ENCODE measurements around the gene LSM7.

Gene LSM7

GRCh38 chr19:2320939-2321338 lies 7.4 kb downstream of the LSM7 start:
- no CpG with 5 or more reads among the region's 12 CpGs for WGBS (ENCODE audit: insufficient coverage, insufficient read length)
- no peaks in the 10 kb centered on the region for H3K9me3 ChIP-seq (ENCODE audit: control insufficient read depth, insufficient read depth, low read length)
- H3K36me3 ChIP-seq (ENCODE audit: control insufficient read depth, insufficient read depth, low read length) = peaks cover 17% of the 10 kb centered on the region; the same call in 1 of the 2 replicates
- H3K27ac ChIP-seq (ENCODE audit: low read length) = no peak overlapping the region
- H3K27me3 ChIP-seq (ENCODE audit: control insufficient read depth, insufficient read depth, low read length) = no peaks in the 10 kb centered on the region
- no peak for DNase-seq (ENCODE audit: low read depth, low spot score)
- H3K4me1 ChIP-seq (ENCODE audit: control insufficient read depth, insufficient read depth, low read length) = no peaks in the 10 kb centered on the region
- H3K4me3 ChIP-seq (ENCODE audit: low read length) = no peak overlapping the region

GRCh38 chr19:2320049-2320448 lies 8.3 kb downstream of the LSM7 start:
- no peaks in the 10 kb centered on the region for H3K27me3 ChIP-seq (ENCODE audit: control insufficient read depth, insufficient read depth, low read length)
- WGBS (ENCODE audit: insufficient coverage, insufficient read length) = no CpG with 5 or more reads among the region's 12 CpGs
- H3K36me3 ChIP-seq (ENCODE audit: control insufficient read depth, insufficient read depth, low read length) = peaks cover 10% of the 10 kb centered on the region; the same call in 1 of the 2 replicates
- no peak for DNase-seq (ENCODE audit: low read depth, low spot score)
- no peaks in the 10 kb centered on the region for H3K9me3 ChIP-seq (ENCODE audit: control insufficient read depth, insufficient read depth, low read length)
- no peaks in the 10 kb centered on the region for H3K4me1 ChIP-seq (ENCODE audit: control insufficient read depth, insufficient read depth, low read length)
- H3K4me3 ChIP-seq (ENCODE audit: low read length) = no peak overlapping the region
- H3K27ac ChIP-seq (ENCODE audit: low read length) = no peak overlapping the region

- H3K9me3 ChIP-seq (ENCODE audit: control insufficient read depth, insufficient read depth, low read length) = no peaks in the 10 kb centered on the region
- H3K4me3 ChIP-seq (ENCODE audit: low read length) = no peak overlapping the region
- DNase-seq (ENCODE audit: low read depth, low spot score) = no peak
- no peaks in the 10 kb centered on the region for H3K4me1 ChIP-seq (ENCODE audit: control insufficient read depth, insufficient read depth, low read length)
- no peaks in the 10 kb centered on the region for H3K27me3 ChIP-seq (ENCODE audit: control insufficient read depth, insufficient read depth, low read length)
- no peak overlapping the region for H3K27ac ChIP-seq (ENCODE audit: low read length)
- no CpG with 5 or more reads among the region's 20 CpGs for WGBS (ENCODE audit: insufficient coverage, insufficient read length)
- H3K36me3 ChIP-seq (ENCODE audit: control insufficient read depth, insufficient read depth, low read length) = peaks cover 7% of the 10 kb centered on the region; the same call in 1 of the 2 replicates
Measured at GRCh38 chr19:2319551-2319950, 8.8 kb downstream of the LSM7 start.

GRCh38 chr19:2318923-2319322 lies 9.5 kb downstream of the LSM7 start:
- no peak overlapping the region for H3K27ac ChIP-seq (ENCODE audit: low read length)
- H3K4me3 ChIP-seq (ENCODE audit: low read length) = no peak overlapping the region
- no peaks in the 10 kb centered on the region for H3K27me3 ChIP-seq (ENCODE audit: control insufficient read depth, insufficient read depth, low read length)
- WGBS (ENCODE audit: insufficient coverage, insufficient read length) = no CpG with 5 or more reads among the region's 6 CpGs
- no peaks in the 10 kb centered on the region for H3K4me1 ChIP-seq (ENCODE audit: control insufficient read depth, insufficient read depth, low read length)
- no peaks in the 10 kb centered on the region for H3K9me3 ChIP-seq (ENCODE audit: control insufficient read depth, insufficient read depth, low read length)
- H3K36me3 ChIP-seq (ENCODE audit: control insufficient read depth, insufficient read depth, low read length) = 0 out of 2 replicates have a peak, but pooled peaks cover under 1% of the 10 kb centered on the region
- no peak for DNase-seq (ENCODE audit: low read depth, low spot score)

DNA sequence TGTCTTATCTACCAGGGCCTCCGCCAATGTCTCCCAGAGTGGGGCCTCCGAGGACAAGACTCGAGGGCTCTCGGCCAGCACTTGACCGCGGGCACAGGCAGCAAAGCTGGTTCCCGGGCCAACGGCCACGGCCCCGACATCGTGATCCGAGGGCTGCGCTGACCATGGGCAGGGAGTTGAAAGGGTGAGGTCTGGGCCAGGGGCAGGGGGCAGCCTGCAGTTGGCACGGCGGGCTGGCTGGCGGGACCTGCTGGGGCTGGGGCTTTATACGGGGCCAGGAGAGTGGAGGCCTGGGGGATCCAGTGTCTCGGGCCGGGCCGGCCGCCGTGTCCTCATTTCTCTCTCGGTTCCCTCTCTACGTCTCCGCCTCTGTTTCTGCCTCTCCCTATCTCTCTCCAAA lies 10.6 kb downstream of the LSM7 start:
- no peaks in the 10 kb centered on the region for H3K9me3 ChIP-seq (ENCODE audit: control insufficient read depth, insufficient read depth, low read length)
- no peak overlapping the region for H3K27ac ChIP-seq (ENCODE audit: low read length)
- H3K4me1 ChIP-seq (ENCODE audit: control insufficient read depth, insufficient read depth, low read length) = no peaks in the 10 kb centered on the region
- no CpG with 5 or more reads among the region's 25 CpGs for WGBS (ENCODE audit: insufficient coverage, insufficient read length)
- H3K4me3 ChIP-seq (ENCODE audit: low read length) = no peak overlapping the region
- H3K27me3 ChIP-seq (ENCODE audit: control insufficient read depth, insufficient read depth, low read length) = no peaks in the 10 kb centered on the region
- no peak for DNase-seq (ENCODE audit: low read depth, low spot score)
- H3K36me3 ChIP-seq (ENCODE audit: control insufficient read depth, insufficient read depth, low read length) = no peaks in the 10 kb centered on the region

DNA sequence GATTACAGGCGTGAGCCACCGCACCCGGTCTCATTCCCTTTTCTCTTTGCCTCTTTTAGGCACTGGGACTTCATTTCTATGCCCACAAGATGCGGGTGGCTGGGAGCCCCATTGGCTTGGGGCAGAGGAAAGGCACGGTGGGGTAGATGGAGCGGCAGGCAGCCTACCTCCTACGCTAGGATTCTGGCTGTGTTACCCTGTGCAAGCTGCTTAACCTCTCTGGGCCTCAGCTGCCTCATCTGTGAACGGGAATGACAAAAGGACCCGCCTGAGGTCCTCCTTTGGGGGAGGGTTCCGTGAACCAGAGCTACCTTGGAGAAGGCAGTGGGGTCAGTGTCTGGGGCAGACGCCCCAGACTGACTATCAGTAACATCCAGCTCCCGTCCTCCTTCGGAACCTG lies 11.1 kb downstream of the LSM7 start:
- no peak for DNase-seq (ENCODE audit: low read depth, low spot score)
- Histone ChIP-seq H3K4me3 (ENCODE audit: low read length) (no peak overlapping the region), H3K27me3 (ENCODE audit: control insufficient read depth, insufficient read depth, low read length) (no peaks in the 10 kb centered on the region), H3K27ac (ENCODE audit: low read length) (no peak overlapping the region), H3K9me3 (ENCODE audit: control insufficient read depth, insufficient read depth, low read length) (no peaks in the 10 kb centered on the region), H3K36me3 (ENCODE audit: control insufficient read depth, insufficient read depth, low read length) (no peaks in the 10 kb centered on the region), H3K4me1 (ENCODE audit: control insufficient read depth, insufficient read depth, low read length) (no peaks in the 10 kb centered on the region)
- WGBS (ENCODE audit: insufficient coverage, insufficient read length) = no CpG with 5 or more reads among the region's 13 CpGs

DNA sequence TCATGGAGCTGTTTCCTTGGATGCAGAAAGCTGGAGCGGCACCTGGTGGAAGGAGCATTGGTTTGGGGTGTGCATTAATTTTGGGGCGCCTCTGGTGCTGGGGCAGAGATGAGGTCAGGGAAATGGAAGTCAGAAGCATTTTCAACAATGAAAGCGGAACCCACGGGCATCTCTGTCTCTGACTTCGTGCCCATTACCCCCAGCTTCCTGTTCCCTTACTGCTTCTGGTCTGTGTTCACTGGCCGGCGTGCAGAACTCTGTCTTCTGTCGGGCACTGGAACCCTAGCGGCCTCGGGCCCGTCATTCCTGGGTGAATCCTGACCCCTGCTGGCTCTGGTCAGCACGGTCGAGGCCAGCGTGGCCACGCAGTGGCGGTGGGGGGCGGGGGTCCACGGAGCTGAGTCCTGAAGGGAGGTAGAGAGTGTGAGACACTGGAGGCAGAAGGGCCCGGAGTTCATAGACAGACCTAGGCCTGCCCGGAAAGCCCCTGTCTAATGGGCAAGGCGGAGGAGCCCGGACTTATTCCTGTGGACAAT lies 12.5 kb downstream of the LSM7 start:
- Histone ChIP-seq H3K9me3 (ENCODE audit: control insufficient read depth, insufficient read depth, low read length) (no peaks in the 10 kb centered on the region), H3K36me3 (ENCODE audit: control insufficient read depth, insufficient read depth, low read length) (no peaks in the 10 kb centered on the region), H3K27ac (ENCODE audit: low read length) (no peak overlapping the region), H3K4me1 (ENCODE audit: control insufficient read depth, insufficient read depth, low read length) (no peaks in the 10 kb centered on the region), H3K4me3 (ENCODE audit: low read length) (no peak overlapping the region), H3K27me3 (ENCODE audit: control insufficient read depth, insufficient read depth, low read length) (no peaks in the 10 kb centered on the region)
- no peak for DNase-seq (ENCODE audit: low read depth, low spot score)
- WGBS (ENCODE audit: insufficient coverage, insufficient read length) = no CpG with 5 or more reads among the region's 22 CpGs

DNA sequence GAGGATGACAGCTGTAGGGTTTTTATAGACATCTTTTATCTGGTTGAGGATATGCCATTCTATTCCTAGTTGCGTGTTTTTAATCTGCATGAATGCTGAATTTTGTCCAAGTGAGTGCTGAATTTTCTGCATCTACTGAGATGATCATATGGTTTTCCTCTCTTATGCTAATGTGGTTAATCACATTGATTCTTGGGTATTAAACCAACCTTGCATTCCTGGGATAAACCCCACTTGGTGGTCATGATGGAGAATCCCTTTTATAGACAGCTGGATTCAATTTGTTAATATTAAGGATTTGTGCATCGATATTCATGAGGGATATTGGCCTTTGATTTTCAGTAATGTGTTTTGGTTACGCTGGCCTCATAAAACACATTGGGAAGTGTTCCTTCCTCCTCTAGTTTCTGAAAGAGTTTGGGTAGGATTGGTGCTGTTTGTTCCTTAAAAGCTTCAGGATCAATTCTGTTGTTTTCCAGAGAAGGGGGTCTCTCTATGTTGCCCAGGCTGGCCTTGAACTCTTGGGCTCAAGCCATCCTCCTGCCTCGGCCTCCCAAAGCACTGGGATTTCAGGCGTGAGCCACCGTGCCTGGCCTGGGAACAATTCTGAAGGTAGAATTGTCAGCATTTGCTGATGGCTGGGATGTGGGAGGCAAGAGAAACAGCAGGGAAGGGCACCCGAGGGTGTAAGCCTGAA lies 13.1 kb downstream of the LSM7 start:
- no peak for DNase-seq (ENCODE audit: low read depth, low spot score)
- Histone ChIP-seq H3K4me3 (ENCODE audit: low read length) (no peak overlapping the region), H3K27ac (ENCODE audit: low read length) (no peak overlapping the region), H3K27me3 (ENCODE audit: control insufficient read depth, insufficient read depth, low read length) (no peaks in the 10 kb centered on the region), H3K4me1 (ENCODE audit: control insufficient read depth, insufficient read depth, low read length) (no peaks in the 10 kb centered on the region), H3K36me3 (ENCODE audit: control insufficient read depth, insufficient read depth, low read length) (no peaks in the 10 kb centered on the region), H3K9me3 (ENCODE audit: control insufficient read depth, insufficient read depth, low read length) (no peaks in the 10 kb centered on the region)
- WGBS (ENCODE audit: insufficient coverage, insufficient read length) = no CpG with 5 or more reads among the region's 7 CpGs

GRCh38 chr19:2312820-2313501 lies 15.4 kb downstream of the LSM7 start:
- no peak overlapping the region for H3K27ac ChIP-seq (ENCODE audit: low read length)
- H3K36me3 ChIP-seq (ENCODE audit: control insufficient read depth, insufficient read depth, low read length) = no peaks in the 10 kb centered on the region; the same call in 1 of the 2 replicates
- no peak for DNase-seq (ENCODE audit: low read depth, low spot score)
- WGBS (ENCODE audit: insufficient coverage, insufficient read length) = no CpG with 5 or more reads among the region's 28 CpGs
- no peak overlapping the region for H3K4me3 ChIP-seq (ENCODE audit: low read length)
- no peaks in the 10 kb centered on the region for H3K9me3 ChIP-seq (ENCODE audit: control insufficient read depth, insufficient read depth, low read length)
- peaks cover 3% of the 10 kb centered on the region for H3K27me3 ChIP-seq (ENCODE audit: control insufficient read depth, insufficient read depth, low read length)
- H3K4me1 ChIP-seq (ENCODE audit: control insufficient read depth, insufficient read depth, low read length) = peaks cover 2% of the 10 kb centered on the region

DNA sequence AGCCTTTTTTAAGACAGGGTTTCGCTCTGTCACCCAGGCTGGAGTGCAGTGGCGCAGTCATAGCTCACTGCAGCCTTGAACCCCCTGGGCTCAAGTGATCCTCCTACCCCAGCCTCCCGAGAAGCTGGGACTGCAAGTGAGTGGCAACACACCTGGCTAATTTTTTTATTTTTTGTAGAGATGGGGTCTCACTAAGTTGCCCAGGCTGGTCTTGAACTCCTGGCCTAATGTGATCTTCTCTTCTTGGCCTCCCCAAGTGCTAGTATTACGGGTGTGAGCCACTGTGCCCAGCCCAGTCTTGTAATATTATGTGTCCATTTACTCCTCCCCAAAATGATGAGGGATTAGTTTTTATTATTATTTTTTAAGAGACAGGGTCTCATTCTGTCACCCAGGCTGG lies 17.3 kb downstream of the LSM7 start:
- peaks cover 2% of the 10 kb centered on the region for H3K4me1 ChIP-seq (ENCODE audit: control insufficient read depth, insufficient read depth, low read length)
- WGBS (ENCODE audit: insufficient coverage, insufficient read length) = no CpG with 5 or more reads among the region's 4 CpGs
- no peaks in the 10 kb centered on the region for H3K9me3 ChIP-seq (ENCODE audit: control insufficient read depth, insufficient read depth, low read length)
- no peak for DNase-seq (ENCODE audit: low read depth, low spot score)
- H3K27me3 ChIP-seq (ENCODE audit: control insufficient read depth, insufficient read depth, low read length) = peaks cover 3% of the 10 kb centered on the region
- H3K27ac ChIP-seq (ENCODE audit: low read length) = no peak overlapping the region
- no peak overlapping the region for H3K4me3 ChIP-seq (ENCODE audit: low read length)
- H3K36me3 ChIP-seq (ENCODE audit: control insufficient read depth, insufficient read depth, low read length) = no peaks in the 10 kb centered on the region; the same call in 1 of the 2 replicates
